Neutrophil (primary cell): Measurements from ENCODE around the gene UBE2Q1.

Experiments
- H3K27ac ChIP-seq: fragments of 200-600 bp; sonication (generic); 2 replicates; pipeline ENCODE4 v1.5.1; 2016; ENCODE audit warnings: mild to moderate bottlenecking, moderate library complexity
- H3K27me3 ChIP-seq: fragments of 200-600 bp; sonication (generic); 2 replicates; pipeline ENCODE4 v1.6.0; 2016; ENCODE audit warnings: mild to moderate bottlenecking
- H3K36me3 ChIP-seq: fragments of 200-600 bp; sonication (generic); 2 replicates; pipeline ENCODE4 v1.5.1; 2017
- H3K4me1 ChIP-seq, 2 experiments: fragments of 200-600 bp in 1 of 2; sonication (generic) in 1 of 2; 1 replicate in 1 of 2; 2 replicates in 1 of 2; pipeline versions ENCODE4 v1.5.1 to v1.6.1; 2013 to 2016; ENCODE audit warnings: low read depth in 1 of 2, low read length in 1 of 2, mild to moderate bottlenecking in 1 of 2, moderate library complexity in 1 of 2; ENCODE audit not compliant: control insufficient read depth in 1 of 2, insufficient read depth in 1 of 2
- H3K4me3 ChIP-seq, 2 experiments: fragments of 200-600 bp in 1 of 2; sonication (generic) in 1 of 2; 1 replicate in 1 of 2; 2 replicates in 1 of 2; pipeline ENCODE4 v1.5.1; 2013 to 2016; ENCODE audit warnings: low read depth in 1 of 2, low read length in 1 of 2, mild to moderate bottlenecking in 1 of 2, moderate library complexity in 1 of 2
- H3K9me3 ChIP-seq: fragments of 200-600 bp; sonication (generic); 2 replicates; pipeline ENCODE4 v1.5.1; 2016
- TF ChIP-seq, protein P1 (sequence below): fragments of 200-600 bp; sonication (generic); IDR thresholded peaks from 2 replicates; pipeline ENCODE4 v1.5.1; 2016; ENCODE audit warnings: antibody characterized with exemption

Gene UBE2Q1

GRCh38 chr1:154599658-154600057 is 41.2 kb upstream of the UBE2Q1 start:
- Histone ChIP-seq H3K36me3 (peaks cover 94% of the 10 kb centered on the region), H3K4me3 (no peak overlapping the region), H3K4me1 (peaks cover 26 to 32% of the 10 kb centered on the region in 2 experiments)

GRCh38 chr1:154598871-154599635 is 40.6 kb upstream of the UBE2Q1 start:
- peaks cover 99% of the 10 kb centered on the region for H3K36me3 ChIP-seq
- H3K4me3 ChIP-seq: no peak overlapping the region
- H3K27ac ChIP-seq: peak overlapping the region; percentile 44
- no peaks in the 10 kb centered on the region for H3K27me3 ChIP-seq
- peaks cover 20 to 26% of the 10 kb centered on the region in 2 experiments for H3K4me1 ChIP-seq
- TF ChIP-seq, protein P1, sequence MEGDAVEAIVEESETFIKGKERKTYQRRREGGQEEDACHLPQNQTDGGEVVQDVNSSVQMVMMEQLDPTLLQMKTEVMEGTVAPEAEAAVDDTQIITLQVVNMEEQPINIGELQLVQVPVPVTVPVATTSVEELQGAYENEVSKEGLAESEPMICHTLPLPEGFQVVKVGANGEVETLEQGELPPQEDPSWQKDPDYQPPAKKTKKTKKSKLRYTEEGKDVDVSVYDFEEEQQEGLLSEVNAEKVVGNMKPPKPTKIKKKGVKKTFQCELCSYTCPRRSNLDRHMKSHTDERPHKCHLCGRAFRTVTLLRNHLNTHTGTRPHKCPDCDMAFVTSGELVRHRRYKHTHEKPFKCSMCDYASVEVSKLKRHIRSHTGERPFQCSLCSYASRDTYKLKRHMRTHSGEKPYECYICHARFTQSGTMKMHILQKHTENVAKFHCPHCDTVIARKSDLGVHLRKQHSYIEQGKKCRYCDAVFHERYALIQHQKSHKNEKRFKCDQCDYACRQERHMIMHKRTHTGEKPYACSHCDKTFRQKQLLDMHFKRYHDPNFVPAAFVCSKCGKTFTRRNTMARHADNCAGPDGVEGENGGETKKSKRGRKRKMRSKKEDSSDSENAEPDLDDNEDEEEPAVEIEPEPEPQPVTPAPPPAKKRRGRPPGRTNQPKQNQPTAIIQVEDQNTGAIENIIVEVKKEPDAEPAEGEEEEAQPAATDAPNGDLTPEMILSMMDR: no peak
- H3K9me3 ChIP-seq: no peaks in the 10 kb centered on the region

More at GRCh38 chr1:154599658-154600057, 41.2 kb upstream of the UBE2Q1 start:
- TF ChIP-seq, protein P1: no peak
- Histone ChIP-seq H3K27me3 (no peaks in the 10 kb centered on the region), H3K27ac (peak overlapping the region; percentile 44), H3K9me3 (no peaks in the 10 kb centered on the region)

DNA sequence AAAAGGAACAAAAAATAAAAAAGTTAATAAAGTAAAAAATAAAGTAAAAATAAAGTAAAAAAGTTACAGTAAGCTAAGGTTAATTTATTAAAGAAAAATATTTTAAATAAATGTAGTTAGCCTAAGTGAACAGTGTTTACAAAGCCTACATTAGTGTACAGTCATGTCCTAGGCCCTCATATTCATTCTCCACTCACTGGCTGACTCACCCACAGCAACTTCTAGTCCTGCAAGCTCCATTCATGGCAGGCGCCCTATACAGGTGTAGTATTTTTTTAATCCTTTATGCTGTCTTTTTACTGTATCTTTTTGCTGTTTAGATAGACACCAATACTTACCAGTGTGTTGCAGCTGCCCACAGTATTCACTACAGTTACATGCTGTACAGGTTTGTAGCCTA is 37.2 kb upstream of the UBE2Q1 start:
- no peak overlapping the region for H3K4me3 ChIP-seq
- no peaks in the 10 kb centered on the region for H3K9me3 ChIP-seq
- no peak overlapping the region for H3K27ac ChIP-seq
- peaks cover 0 to 5% of the 10 kb centered on the region in 2 experiments for H3K4me1 ChIP-seq
- no peaks in the 10 kb centered on the region for H3K27me3 ChIP-seq
- TF ChIP-seq, protein P1: no peak
- peaks cover 100% of the 10 kb centered on the region for H3K36me3 ChIP-seq

- TF ChIP-seq, protein P1: no peak
- Histone ChIP-seq H3K27me3 (no peaks in the 10 kb centered on the region), H3K27ac (no peak overlapping the region), H3K4me1 (peaks cover 0 to 2% of the 10 kb centered on the region in 2 experiments), H3K4me3 (no peak overlapping the region), H3K36me3 (peaks cover 100% of the 10 kb centered on the region), H3K9me3 (no peaks in the 10 kb centered on the region)
Observed at GRCh38 chr1:154594811-154595210, 36.3 kb upstream of the UBE2Q1 start.

GRCh38 chr1:154593390-154593789 is 34.9 kb upstream of the UBE2Q1 start:
- Histone ChIP-seq H3K4me1 (no peaks in the 10 kb centered on the region), H3K4me3 (no peak overlapping the region), H3K9me3 (peaks cover 3% of the 10 kb centered on the region), H3K27ac (peak overlapping the region; percentile 58), H3K36me3 (peaks cover 100% of the 10 kb centered on the region), H3K27me3 (no peaks in the 10 kb centered on the region)
- TF ChIP-seq, protein P1: no peak
